Glutamatergic neuron (in vitro differentiated cells): ENCODE results near the gene RNU1-3. TPM values are rescaled to one million over a fixed set of nuclear protein-coding genes. Genes with fewer than 3 reads are reported as not detected.
"Not testable (repeated sequence)": the region's sequence is repeated elsewhere in the genome, so short reads cannot be mapped to it uniquely, and the experiment has no call there.

Experiments
- DNase-seq: peaks from one replicate; pipeline ENCODE4 v3.0.0; 2022
- H3K27ac Mint-ChIP-seq: one replicate; pipeline ENCODE4 v1.8.0; 2020; ENCODE audit warnings: mild to moderate bottlenecking, mixed read lengths, inconsistent platforms; ENCODE audit not compliant: unreplicated experiment
- H3K27me3 Mint-ChIP-seq: one replicate; pipeline ENCODE4 v1.8.0; 2020; ENCODE audit warnings: mild to moderate bottlenecking, moderate library complexity, mixed read lengths, inconsistent platforms; ENCODE audit not compliant: unreplicated experiment
- H3K36me3 Mint-ChIP-seq: one replicate; pipeline ENCODE4 v1.8.0; 2020; ENCODE audit warnings: mild to moderate bottlenecking, mixed read lengths, inconsistent platforms; ENCODE audit not compliant: unreplicated experiment
- H3K4me1 Mint-ChIP-seq: one replicate; pipeline ENCODE4 v1.8.0; 2020; ENCODE audit warnings: mild to moderate bottlenecking, low read depth, mixed read lengths, inconsistent platforms; ENCODE audit not compliant: unreplicated experiment
- H3K4me3 Mint-ChIP-seq: one replicate; pipeline ENCODE4 v1.8.0; 2020; ENCODE audit warnings: mild to moderate bottlenecking, mixed read lengths, inconsistent platforms; ENCODE audit not compliant: unreplicated experiment
- H3K9me3 Mint-ChIP-seq: one replicate; pipeline ENCODE4 v1.8.0; 2020; ENCODE audit warnings: mild to moderate bottlenecking, moderate library complexity, mixed read lengths, inconsistent platforms; ENCODE audit not compliant: unreplicated experiment
- CTCF ChIP-seq: fragments of 200-600 bp; sonication (generic); IDR thresholded peaks from one replicate; pipeline ENCODE4 v1.5.0; 2021; ENCODE audit not compliant: partially characterized antibody, unreplicated experiment
- total RNA-seq: library from RNA; stranded (reverse); fragmentation: NEBNext Ultra II Directional; extraction: Animal tissue kit (Norgen Biotek cat#: 25700); gene quantifications from one replicate; pipeline ENCODE4 v1.2.1, GENCODE V29; 2021; ENCODE audit not compliant: unreplicated experiment

RNU1-3 gene
- total RNA-seq, 1 donor from 2014 or later: 3,598 TPM

- no peak for DNase-seq
- Mint-ChIP-seq H3K27ac (no peak overlapping the region), H3K4me1 (peaks cover 4% of the 10 kb centered on the region), H3K9me3 (peaks cover 3% of the 10 kb centered on the region), H3K36me3 (peaks cover 5% of the 10 kb centered on the region), H3K4me3 (no peak overlapping the region), H3K27me3 (no peaks in the 10 kb centered on the region)
- peak; percentile 77 for TF ChIP-seq CTCF
Observed at GRCh38 chr1:16621300-16621658, 45.5 kb downstream of the RNU1-3 start.

- TF ChIP-seq CTCF: peak; percentile 14
- not testable (repeated sequence) for H3K27me3 Mint-ChIP-seq, H3K36me3 Mint-ChIP-seq, H3K27ac Mint-ChIP-seq, H3K4me3 Mint-ChIP-seq, H3K4me1 Mint-ChIP-seq, H3K9me3 Mint-ChIP-seq
- peak; percentile 91 for DNase-seq
Observed at GRCh38 chr1:16619803-16620501, 46.8 kb downstream of the RNU1-3 start.

GRCh38 chr1:16618719-16619118 is 48.0 kb downstream of the RNU1-3 start:
- H3K4me1 Mint-ChIP-seq: no peaks in the 10 kb centered on the region
- DNase-seq: peak; percentile 63
- no peak overlapping the region for H3K27ac Mint-ChIP-seq
- H3K36me3 Mint-ChIP-seq: no peaks in the 10 kb centered on the region
- TF ChIP-seq CTCF: no peak
- no peak overlapping the region for H3K4me3 Mint-ChIP-seq
- H3K9me3 Mint-ChIP-seq: no peaks in the 10 kb centered on the region
- no peaks in the 10 kb centered on the region for H3K27me3 Mint-ChIP-seq

GRCh38 chr1:16617778-16618580 is 48.8 kb downstream of the RNU1-3 start:
- no peaks in the 10 kb centered on the region for H3K4me1 Mint-ChIP-seq
- H3K4me3 Mint-ChIP-seq: no peak overlapping the region
- no peak for TF ChIP-seq CTCF
- H3K36me3 Mint-ChIP-seq: no peaks in the 10 kb centered on the region
- DNase-seq: no peak
- no peaks in the 10 kb centered on the region for H3K27me3 Mint-ChIP-seq
- H3K9me3 Mint-ChIP-seq: no peaks in the 10 kb centered on the region
- no peak overlapping the region for H3K27ac Mint-ChIP-seq

GRCh38 chr1:16617114-16617631 is 49.6 kb downstream of the RNU1-3 start:
- Mint-ChIP-seq H3K4me1 (no peaks in the 10 kb centered on the region), H3K27ac (no peak overlapping the region), H3K9me3 (no peaks in the 10 kb centered on the region), H3K27me3 (no peaks in the 10 kb centered on the region), H3K36me3 (no peaks in the 10 kb centered on the region), H3K4me3 (no peak overlapping the region)
- no peak for TF ChIP-seq CTCF
- no peak for DNase-seq
